RWPE2 (cell line): ENCODE measurements around the gene MT1H.

ENCODE experiments used
- ATAC-seq: fragments of 200-7000 bp; cut with Tn5 transposase; 3 replicates; pipeline ENCODE4 v1.9.1; 2021; ENCODE audit warnings: low read depth
- DNase-seq: peaks from one replicate; pipeline ENCODE4 v3.0.0-alpha.2; 2020; ENCODE audit warnings: low spot score
- H3K27ac ChIP-seq: fragments of 450-650 bp; 2 replicates; pipeline ENCODE4 v1.5.1; 2017; ENCODE audit warnings: mild to moderate bottlenecking; ENCODE audit not compliant: poor library complexity, severe bottlenecking
- H3K27me3 ChIP-seq: fragments of 250-450 bp; sonication (Bioruptor Pico); 2 replicates; pipeline ENCODE4 v1.5.1; 2021; ENCODE audit warnings: mild to moderate bottlenecking, moderate library complexity; ENCODE audit not compliant: insufficient read depth, poor library complexity, severe bottlenecking
- H3K36me3 ChIP-seq: fragments of 250-450 bp; sonication (Bioruptor Pico); 2 replicates; pipeline ENCODE4 v1.5.1; 2020; ENCODE audit warnings: low read depth, mild to moderate bottlenecking, moderate library complexity
- H3K4me1 ChIP-seq: fragments of 250-450 bp; sonication (Bioruptor Pico); 2 replicates; pipeline ENCODE4 v1.5.1; 2021; ENCODE audit warnings: mild to moderate bottlenecking, moderate library complexity; ENCODE audit not compliant: insufficient read depth, poor library complexity, severe bottlenecking
- H3K4me3 ChIP-seq: fragments of 250-450 bp; sonication (Bioruptor Pico); 2 replicates; pipeline ENCODE4 v1.5.1; 2021; ENCODE audit warnings: mild to moderate bottlenecking, moderate library complexity; ENCODE audit not compliant: severe bottlenecking
- H3K9me3 ChIP-seq: fragments of 250-450 bp; sonication (Bioruptor Pico); 2 replicates; pipeline ENCODE4 v1.5.1; 2021; ENCODE audit warnings: mild to moderate bottlenecking, moderate library complexity; ENCODE audit not compliant: severe bottlenecking
- TF ChIP-seq, protein P1 (sequence below): fragments of 450-650 bp; IDR thresholded peaks from one replicate; pipeline ENCODE4 v1.5.1; 2017; ENCODE audit warnings: mild to moderate bottlenecking, moderate library complexity; ENCODE audit not compliant: poor library complexity, severe bottlenecking

MT1H gene

DNA sequence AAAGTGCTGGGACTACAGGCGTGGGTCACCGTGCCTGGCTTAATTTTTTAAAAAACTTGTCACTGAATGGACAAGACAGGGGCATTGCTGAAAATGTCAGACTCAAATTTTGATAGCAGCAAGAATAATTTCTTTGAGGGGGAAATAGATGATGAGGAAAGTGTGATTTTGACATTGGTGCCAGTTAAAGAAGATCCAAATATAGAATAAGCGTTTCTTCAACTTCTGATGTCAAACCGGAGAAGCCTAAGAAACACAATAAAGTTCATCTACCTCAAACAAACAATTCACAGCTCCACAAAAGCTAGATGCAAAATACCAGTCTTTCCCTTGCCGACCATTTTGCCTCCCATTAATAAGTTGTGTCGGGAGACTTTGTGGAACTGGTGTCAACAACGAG lies 17.1 kb downstream of the MT1H start:
- Histone ChIP-seq H3K4me3 (no peak overlapping the region), H3K4me1 (peaks cover 28% of the 10 kb centered on the region), H3K27me3 (no peaks in the 10 kb centered on the region), H3K27ac (no peak overlapping the region), H3K9me3 (no peaks in the 10 kb centered on the region), H3K36me3 (peaks cover 36% of the 10 kb centered on the region)
- TF ChIP-seq, protein P1, sequence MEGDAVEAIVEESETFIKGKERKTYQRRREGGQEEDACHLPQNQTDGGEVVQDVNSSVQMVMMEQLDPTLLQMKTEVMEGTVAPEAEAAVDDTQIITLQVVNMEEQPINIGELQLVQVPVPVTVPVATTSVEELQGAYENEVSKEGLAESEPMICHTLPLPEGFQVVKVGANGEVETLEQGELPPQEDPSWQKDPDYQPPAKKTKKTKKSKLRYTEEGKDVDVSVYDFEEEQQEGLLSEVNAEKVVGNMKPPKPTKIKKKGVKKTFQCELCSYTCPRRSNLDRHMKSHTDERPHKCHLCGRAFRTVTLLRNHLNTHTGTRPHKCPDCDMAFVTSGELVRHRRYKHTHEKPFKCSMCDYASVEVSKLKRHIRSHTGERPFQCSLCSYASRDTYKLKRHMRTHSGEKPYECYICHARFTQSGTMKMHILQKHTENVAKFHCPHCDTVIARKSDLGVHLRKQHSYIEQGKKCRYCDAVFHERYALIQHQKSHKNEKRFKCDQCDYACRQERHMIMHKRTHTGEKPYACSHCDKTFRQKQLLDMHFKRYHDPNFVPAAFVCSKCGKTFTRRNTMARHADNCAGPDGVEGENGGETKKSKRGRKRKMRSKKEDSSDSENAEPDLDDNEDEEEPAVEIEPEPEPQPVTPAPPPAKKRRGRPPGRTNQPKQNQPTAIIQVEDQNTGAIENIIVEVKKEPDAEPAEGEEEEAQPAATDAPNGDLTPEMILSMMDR, result no peak
- ATAC-seq, result no peak
- no peak for DNase-seq

DNA sequence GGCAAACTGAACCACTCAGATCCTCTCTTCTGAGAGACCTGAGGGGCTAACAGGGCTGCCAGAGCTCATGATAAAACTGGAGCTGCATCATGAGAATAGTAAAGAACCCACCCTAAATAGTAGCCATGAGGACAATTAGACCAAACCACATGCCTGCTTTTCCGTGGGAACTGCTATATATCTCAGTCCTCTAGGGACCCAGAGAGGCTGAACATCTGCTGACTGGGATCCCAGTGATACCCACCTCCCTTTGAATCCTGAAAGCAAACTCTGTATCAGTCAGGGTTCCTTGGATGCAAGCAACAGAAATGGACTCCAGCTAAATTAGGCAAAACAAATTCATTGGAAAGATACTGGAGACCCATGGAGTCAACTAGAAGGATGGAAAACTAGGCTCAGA lies 19.1 kb downstream of the MT1H start:
- peaks cover 37% of the 10 kb centered on the region for H3K4me1 ChIP-seq
- no peaks in the 10 kb centered on the region for H3K9me3 ChIP-seq
- TF ChIP-seq, protein P1, result no peak
- DNase-seq, result no peak
- peak overlapping the region; percentile 74 for H3K27ac ChIP-seq
- H3K27me3 ChIP-seq, result no peaks in the 10 kb centered on the region
- no peak for ATAC-seq
- H3K4me3 ChIP-seq, result no peak overlapping the region
- peaks cover 24% of the 10 kb centered on the region for H3K36me3 ChIP-seq

DNA sequence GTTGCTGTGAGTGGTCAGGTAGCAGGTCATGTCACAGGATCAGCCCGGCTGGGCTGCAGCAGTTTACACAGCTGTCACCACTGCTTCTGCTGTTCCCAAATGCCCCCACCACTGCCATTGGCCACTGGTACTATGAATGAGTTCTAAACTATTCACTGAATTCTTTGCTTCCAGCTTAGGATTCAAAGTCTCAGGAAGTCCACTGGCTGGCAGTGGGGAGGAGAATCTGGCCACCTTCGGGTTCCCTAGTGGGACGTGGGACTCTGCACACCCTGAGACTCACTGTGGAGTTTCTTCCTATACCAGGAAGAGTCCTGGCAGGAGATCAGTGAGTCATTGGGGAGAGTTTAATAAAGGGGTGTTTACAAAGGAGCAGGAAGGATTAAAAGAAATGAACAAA lies 19.6 kb downstream of the MT1H start:
- peaks cover 35% of the 10 kb centered on the region for H3K4me1 ChIP-seq
- H3K27ac ChIP-seq, result peak overlapping the region; percentile 74
- H3K36me3 ChIP-seq, result peaks cover 20% of the 10 kb centered on the region

DNA sequence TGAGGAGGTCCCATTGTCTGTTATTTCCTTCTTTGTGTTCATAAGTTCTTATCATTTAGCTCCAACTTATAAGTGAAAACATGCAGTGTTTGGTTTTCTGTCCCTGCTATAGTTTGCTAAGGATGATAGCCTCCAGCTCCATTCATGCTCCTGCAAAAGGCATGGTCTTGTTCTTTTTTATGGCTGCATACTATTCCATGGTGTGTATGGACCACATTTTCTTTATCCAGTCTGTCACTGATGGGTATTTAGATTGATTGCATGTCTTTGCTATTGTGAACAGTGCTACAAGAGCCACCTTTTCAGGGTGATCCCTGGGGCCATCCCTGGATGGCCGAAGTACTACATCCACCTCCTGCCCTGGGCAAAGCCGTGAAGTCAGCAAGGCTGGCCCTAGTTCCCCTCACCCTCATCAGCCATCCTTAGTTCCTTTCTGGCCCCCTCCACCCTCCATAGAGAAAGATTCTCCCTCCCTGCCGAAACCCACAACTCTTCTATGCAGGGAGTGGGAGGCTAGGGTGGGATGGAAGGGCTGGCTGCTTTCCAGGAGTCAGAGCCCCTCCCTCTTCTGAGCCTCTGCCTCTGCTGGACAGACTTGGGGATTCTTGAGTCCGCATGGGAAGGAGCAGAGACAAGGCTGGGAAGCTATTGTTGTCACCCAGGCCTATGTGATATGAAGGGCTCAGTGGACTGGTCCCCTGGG lies 21.0 kb downstream of the MT1H start:
- H3K27me3 ChIP-seq, result no peaks in the 10 kb centered on the region
- H3K4me3 ChIP-seq, result no peak overlapping the region
- H3K4me1 ChIP-seq, result peaks cover 25% of the 10 kb centered on the region
- H3K36me3 ChIP-seq, result peaks cover 14% of the 10 kb centered on the region
- TF ChIP-seq, protein P1, result no peak
- no peak for ATAC-seq
- no peak for DNase-seq
- no peaks in the 10 kb centered on the region for H3K9me3 ChIP-seq
- peak overlapping the region; percentile 74 for H3K27ac ChIP-seq

More for the DNA sequence above, 19.6 kb downstream of the MT1H start:
- Histone ChIP-seq H3K9me3 (no peaks in the 10 kb centered on the region), H3K27me3 (no peaks in the 10 kb centered on the region), H3K4me3 (no peak overlapping the region)
- DNase-seq (no peak), ATAC-seq (peak; percentile 15; the same call in 2 of the 3 replicates)
- TF ChIP-seq, protein P1, result no peak

DNA sequence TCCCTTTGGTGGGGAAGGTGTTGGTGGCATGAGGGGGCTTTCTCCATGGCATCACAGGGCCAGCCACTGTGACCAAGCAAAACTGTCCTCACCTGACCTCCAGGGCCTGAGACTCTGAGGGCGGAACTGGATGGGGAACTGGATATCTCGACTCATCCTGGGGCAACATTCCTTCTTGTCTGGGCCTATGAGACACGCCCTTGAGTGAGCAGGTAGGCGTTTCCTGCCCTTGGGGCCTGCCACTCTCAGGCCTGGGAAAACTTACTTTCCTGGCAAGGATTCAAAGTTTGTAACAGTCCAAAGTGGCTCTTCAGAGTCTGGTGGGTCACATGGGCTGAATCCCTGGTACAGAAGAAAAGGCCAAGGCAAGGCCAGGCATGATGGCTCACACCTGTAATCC lies 22.3 kb downstream of the MT1H start:
- H3K27ac ChIP-seq, result peak overlapping the region; percentile 74
- H3K36me3 ChIP-seq, result peaks cover under 1% of the 10 kb centered on the region; the same call in 1 of the 2 replicates
- DNase-seq, result peak; percentile 95
- no peak overlapping the region for H3K4me3 ChIP-seq
- no peaks in the 10 kb centered on the region for H3K9me3 ChIP-seq
- H3K4me1 ChIP-seq, result peaks cover 25% of the 10 kb centered on the region
- peak; percentile 96 for ATAC-seq
- TF ChIP-seq, protein P1, result no peak
- H3K27me3 ChIP-seq, result no peaks in the 10 kb centered on the region
